SU-DHL-6 (cell line): ENCODE results near the gene GNB4.

Source experiments
- H2AFZ ChIP-seq: fragments of 200-600 bp; sonication (generic); 2 replicates; pipeline ENCODE4 v1.6.1; 2014; ENCODE audit warnings: low read depth, mild to moderate bottlenecking, moderate library complexity, mixed read lengths, antibody characterized with exemption, low read length; ENCODE audit not compliant: severe bottlenecking
- H3F3A ChIP-seq: fragments of 200-600 bp; shearing (Covaris generic); 2 replicates; pipeline ENCODE4 v1.6.0; 2016; ENCODE audit warnings: antibody characterized with exemption, mild to moderate bottlenecking; ENCODE audit not compliant: insufficient read depth
- H3K27ac ChIP-seq: fragments of 200-600 bp; sonication (generic); 2 replicates; pipeline ENCODE4 v1.5.1; 2016; ENCODE audit warnings: low read depth, mild to moderate bottlenecking, low read length, moderate library complexity, mixed read lengths
- H3K27me3 ChIP-seq: fragments of 200-600 bp; sonication (generic), shearing (Covaris generic); 2 replicates; pipeline ENCODE4 v1.6.0; 2014; ENCODE audit warnings: mild to moderate bottlenecking, low read length
- H3K36me3 ChIP-seq: fragments of 200-600 bp; sonication (generic); 2 replicates; pipeline ENCODE4 v1.6.1; 2014; ENCODE audit warnings: mild to moderate bottlenecking, low read length, mixed read lengths
- H3K4me2 ChIP-seq: fragments of 300-600, 200-600 bp; shearing (Covaris generic), sonication (generic); 2 replicates; pipeline ENCODE4 v1.6.0; 2014; ENCODE audit warnings: low read length, low read depth, mild to moderate bottlenecking; ENCODE audit not compliant: poor library complexity, severe bottlenecking
- H3K4me3 ChIP-seq: fragments of 200-600 bp; sonication (generic); 2 replicates; pipeline ENCODE4 v1.5.1; 2014; ENCODE audit warnings: antibody characterized with exemption, low read length, mild to moderate bottlenecking, mixed read lengths; ENCODE audit not compliant: insufficient read depth, poor library complexity, severe bottlenecking
- H3K79me2 ChIP-seq: fragments of 200-600 bp; sonication (generic); 2 replicates; pipeline ENCODE4 v1.6.1; 2014; ENCODE audit warnings: mild to moderate bottlenecking, low read length, moderate library complexity; ENCODE audit not compliant: insufficient read depth
- H3K9ac ChIP-seq: fragments of 200-600 bp; sonication (generic); 2 replicates; pipeline ENCODE4 v1.7.0; 2014; ENCODE audit warnings: mild to moderate bottlenecking, low read length
- H3K9me2 ChIP-seq: fragments of 200-600 bp; sonication (generic); replicated peaks from 2 replicates; pipeline ENCODE4 v1.6.1; 2014; ENCODE audit warnings: low read length; ENCODE audit not compliant: insufficient read depth
- H3K9me3 ChIP-seq: fragments of 200-600 bp; sonication (generic); 2 replicates; pipeline ENCODE4 v1.6.1; 2014; ENCODE audit warnings: low read length, mixed read lengths; ENCODE audit not compliant: insufficient read depth
- H4K20me1 ChIP-seq: fragments of 200-600 bp; sonication (generic); 2 replicates; pipeline ENCODE4 v1.6.1; 2014; ENCODE audit warnings: low read depth, mild to moderate bottlenecking, antibody characterized with exemption, low read length, moderate library complexity, mixed read lengths
- EZH2phosphoT487 ChIP-seq: fragments of 200-600 bp; sonication (generic), shearing (Covaris generic); conservative IDR thresholded peaks from 2 replicates; pipeline ENCODE4 v1.6.1; 2018; ENCODE audit warnings: mild to moderate bottlenecking, antibody characterized with exemption, low read length, moderate library complexity, mixed read lengths
- TF ChIP-seq, protein P1 (sequence below): fragments of 200-600 bp; sonication (generic); IDR thresholded peaks from one replicate; pipeline ENCODE4 v1.5.1; 2017; ENCODE audit warnings: antibody characterized with exemption, mild to moderate bottlenecking, low read length, moderate library complexity; ENCODE audit not compliant: insufficient read depth, poor library complexity, severe bottlenecking

The GNB4 gene

DNA sequence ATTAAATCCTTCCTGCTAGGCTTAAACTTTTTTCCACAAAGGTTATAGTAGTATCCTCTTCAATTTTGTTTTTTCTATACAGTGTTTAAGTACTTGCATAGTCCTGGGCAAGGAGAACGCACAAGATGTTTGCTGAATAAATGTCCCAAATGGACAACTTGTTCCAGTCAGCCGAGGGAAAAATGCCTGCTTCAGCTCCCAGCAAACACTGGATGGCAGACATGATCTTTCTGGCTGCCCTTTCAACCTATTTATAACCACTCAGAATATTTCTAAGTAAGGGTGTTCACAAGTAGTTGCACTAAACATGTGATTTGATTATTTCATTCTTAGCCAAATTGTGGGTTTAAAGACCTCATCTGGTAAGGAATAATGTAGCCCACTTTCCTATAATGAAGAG is 29.8 kb downstream of the GNB4 start:
- Histone ChIP-seq H3K79me2 (no peaks in the 10 kb centered on the region), H3K4me3 (no peak overlapping the region), H3F3A (no peaks in the 10 kb centered on the region), H4K20me1 (no peaks in the 10 kb centered on the region), H3K27me3 (no peaks in the 10 kb centered on the region), H3K9ac (no peak overlapping the region), H3K27ac (no peak overlapping the region), H3K36me3 (no peaks in the 10 kb centered on the region), H2AFZ (no peak overlapping the region), H3K9me2 (no peaks in the 10 kb centered on the region), H3K4me2 (no peak overlapping the region), H3K9me3 (no peaks in the 10 kb centered on the region)
- no peak for TF ChIP-seq EZH2phosphoT487
- TF ChIP-seq, protein P1, sequence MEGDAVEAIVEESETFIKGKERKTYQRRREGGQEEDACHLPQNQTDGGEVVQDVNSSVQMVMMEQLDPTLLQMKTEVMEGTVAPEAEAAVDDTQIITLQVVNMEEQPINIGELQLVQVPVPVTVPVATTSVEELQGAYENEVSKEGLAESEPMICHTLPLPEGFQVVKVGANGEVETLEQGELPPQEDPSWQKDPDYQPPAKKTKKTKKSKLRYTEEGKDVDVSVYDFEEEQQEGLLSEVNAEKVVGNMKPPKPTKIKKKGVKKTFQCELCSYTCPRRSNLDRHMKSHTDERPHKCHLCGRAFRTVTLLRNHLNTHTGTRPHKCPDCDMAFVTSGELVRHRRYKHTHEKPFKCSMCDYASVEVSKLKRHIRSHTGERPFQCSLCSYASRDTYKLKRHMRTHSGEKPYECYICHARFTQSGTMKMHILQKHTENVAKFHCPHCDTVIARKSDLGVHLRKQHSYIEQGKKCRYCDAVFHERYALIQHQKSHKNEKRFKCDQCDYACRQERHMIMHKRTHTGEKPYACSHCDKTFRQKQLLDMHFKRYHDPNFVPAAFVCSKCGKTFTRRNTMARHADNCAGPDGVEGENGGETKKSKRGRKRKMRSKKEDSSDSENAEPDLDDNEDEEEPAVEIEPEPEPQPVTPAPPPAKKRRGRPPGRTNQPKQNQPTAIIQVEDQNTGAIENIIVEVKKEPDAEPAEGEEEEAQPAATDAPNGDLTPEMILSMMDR, result no peak

DNA sequence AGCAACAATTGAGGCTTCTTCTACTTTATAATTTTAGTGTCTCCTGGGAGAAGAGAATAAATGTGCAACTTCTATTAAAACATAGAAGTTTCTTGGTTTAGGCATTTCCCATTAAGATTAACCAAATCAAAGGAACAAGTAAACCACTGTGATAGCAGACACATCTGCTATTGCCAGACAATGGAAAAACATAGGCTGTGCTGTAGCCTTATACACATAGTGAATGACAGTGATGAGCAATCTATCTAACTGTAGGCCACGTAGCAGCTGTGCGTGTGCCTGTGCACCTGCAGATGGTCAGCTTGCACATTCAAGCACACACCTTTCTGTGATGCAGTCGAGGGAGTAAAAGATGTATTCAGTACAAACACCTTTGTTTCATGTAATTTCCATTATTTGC is 32.7 kb downstream of the GNB4 start:
- Histone ChIP-seq H3K9ac (no peak overlapping the region), H4K20me1 (no peaks in the 10 kb centered on the region), H3F3A (no peaks in the 10 kb centered on the region), H3K79me2 (no peaks in the 10 kb centered on the region), H2AFZ (no peak overlapping the region), H3K4me2 (no peak overlapping the region), H3K9me2 (no peaks in the 10 kb centered on the region), H3K27me3 (no peaks in the 10 kb centered on the region), H3K36me3 (no peaks in the 10 kb centered on the region), H3K9me3 (no peaks in the 10 kb centered on the region), H3K4me3 (no peak overlapping the region), H3K27ac (no peak overlapping the region)
- TF ChIP-seq, protein P1, result no peak

DNA sequence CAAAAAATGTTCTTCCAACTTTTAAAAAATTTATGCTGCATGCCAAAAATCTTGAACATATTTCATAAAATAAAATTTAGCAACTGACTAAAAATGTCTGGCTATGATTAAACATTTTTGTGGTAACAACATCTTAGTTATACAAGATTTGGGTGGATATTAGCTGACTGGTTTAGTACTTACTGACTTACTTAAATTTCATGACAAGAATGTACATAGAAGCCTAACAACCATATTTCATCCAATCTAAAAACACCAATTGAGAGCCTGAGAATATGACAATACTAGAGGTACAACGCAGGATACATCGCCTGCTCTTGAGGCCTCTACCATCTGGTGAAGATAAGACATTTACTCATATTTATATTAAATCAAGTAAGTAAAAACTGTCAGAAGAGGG is 34.6 kb downstream of the GNB4 start:
- no peak overlapping the region for H3K4me3 ChIP-seq
- H3K36me3 ChIP-seq, result no peaks in the 10 kb centered on the region
- TF ChIP-seq EZH2phosphoT487, result no peak
- TF ChIP-seq, protein P1, result no peak
- no peaks in the 10 kb centered on the region for H3K9me3 ChIP-seq
- H3K27ac ChIP-seq, result no peak overlapping the region
- no peaks in the 10 kb centered on the region for H3K79me2 ChIP-seq
- H4K20me1 ChIP-seq, result no peaks in the 10 kb centered on the region
- no peak overlapping the region for H3K4me2 ChIP-seq
- H3K9ac ChIP-seq, result no peak overlapping the region
- no peaks in the 10 kb centered on the region for H3F3A ChIP-seq
- no peaks in the 10 kb centered on the region for H3K9me2 ChIP-seq
- H3K27me3 ChIP-seq, result no peaks in the 10 kb centered on the region
- H2AFZ ChIP-seq, result no peak overlapping the region

DNA sequence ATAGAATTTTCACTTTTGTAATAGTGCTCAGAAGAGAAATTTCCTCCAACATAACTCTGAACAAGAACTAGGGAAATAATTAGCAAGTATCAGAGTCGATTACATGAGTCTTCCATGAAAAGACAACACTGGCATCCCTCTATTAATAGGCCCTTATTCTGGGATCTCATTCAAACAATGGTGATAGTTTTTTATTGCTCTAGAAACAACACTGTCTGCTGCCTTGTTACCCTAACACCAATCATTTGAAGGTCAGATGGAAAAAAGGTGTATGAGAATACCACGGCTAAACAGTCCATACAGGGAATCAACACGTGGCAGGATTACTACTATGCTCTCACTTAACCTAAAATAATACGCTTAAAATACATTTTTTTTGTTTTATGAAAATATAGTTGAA is 35.9 kb downstream of the GNB4 start:
- no peaks in the 10 kb centered on the region for H3K36me3 ChIP-seq
- no peak overlapping the region for H2AFZ ChIP-seq
- H3K9ac ChIP-seq, result no peak overlapping the region
- H3K79me2 ChIP-seq, result no peaks in the 10 kb centered on the region
- no peak for TF ChIP-seq EZH2phosphoT487
- TF ChIP-seq, protein P1, result no peak
- H3K4me2 ChIP-seq, result no peak overlapping the region
- no peaks in the 10 kb centered on the region for H3F3A ChIP-seq
- no peak overlapping the region for H3K4me3 ChIP-seq
- H3K9me2 ChIP-seq, result no peaks in the 10 kb centered on the region
- H3K27ac ChIP-seq, result no peak overlapping the region
- no peaks in the 10 kb centered on the region for H4K20me1 ChIP-seq
- no peaks in the 10 kb centered on the region for H3K27me3 ChIP-seq
- H3K9me3 ChIP-seq, result no peaks in the 10 kb centered on the region
